A549 (cell line): ENCODE data around the gene SLIT1. TPM values are rescaled to one million over a fixed set of nuclear protein-coding genes. Genes with fewer than 3 reads are reported as not detected.

ENCODE experiments used
- ATAC-seq, 2 experiments: fragments of 200-7000 bp in 1 of 2; fragments of >200 bp in 1 of 2; cut with Nextera tagmentation in 1 of 2; cut with Tn5 transposase in 1 of 2; 3 replicates each; pipeline versions ENCODE4 v1.8.0 to v1.9.1; 2018 to 2020; ENCODE audit warnings: mild to moderate bottlenecking in 1 of 2, moderate library complexity in 1 of 2
- CTCF ChIA-PET: fragments of 300-600 bp; sonication (Branson Sonifier 250); formaldehyde crosslinking; extraction: SDS; loops from one replicate; lab custom pipeline; 2021; ENCODE audit warnings: antibody characterized with exemption, inconsistent platforms; lab: Yijun Ruan, JAX
- POLR2A ChIA-PET: fragments of 350-600 bp; formaldehyde crosslinking; extraction: SDS; loops from one replicate; lab custom pipeline; 2021; ENCODE audit warnings: antibody characterized with exemption, inconsistent platforms; lab: Yijun Ruan, JAX
- DNase-seq, 2 experiments: peaks; one replicate each; pipeline versions ENCODE4 v3.0.0 to v3.0.0-alpha.2; 2011 to 2016; ENCODE audit warnings: low read depth in 1 of 2, low spot score in 1 of 2
- FAIRE-seq: peaks from 2 replicates; lab custom pipeline; 2011; peaks lifted over from hg19 to GRCh38; lab: Jason Lieb, UNC
- H3K27ac ChIP-seq, 2 experiments: fragments of >200 bp; sonication (Bioruptor Twin); formaldehyde crosslinking; 3 replicates each; pipeline ENCODE4 v1.5.1; 2016 to 2017
- H3K4me1 ChIP-seq: fragments of >200 bp; sonication (Bioruptor Twin); formaldehyde crosslinking; 3 replicates; pipeline ENCODE4 v1.6.1; 2016
- H3K4me2 ChIP-seq: fragments of >200 bp; sonication (Bioruptor Twin); formaldehyde crosslinking; 3 replicates; pipeline ENCODE4 v1.6.1; 2016
- H3K4me3 ChIP-seq: fragments of >200 bp; sonication (Bioruptor Twin); formaldehyde crosslinking; 3 replicates; pipeline ENCODE4 v1.5.1; 2016
- H3K9me3 ChIP-seq: fragments of >200 bp; sonication (Bioruptor Twin); formaldehyde crosslinking; 3 replicates; pipeline ENCODE4 v1.6.1; 2016
- CBX2 ChIP-seq: fragments of 200-600 bp; sonication (generic); IDR thresholded peaks from 2 replicates; pipeline ENCODE4 v1.6.1; 2016; ENCODE audit warnings: low read depth, mild to moderate bottlenecking, borderline replicate concordance
- CEBPB ChIP-seq, 2 experiments: fragments of >200 bp in 1 of 2; sonication (Bioruptor Twin) in 1 of 2; formaldehyde crosslinking in 1 of 2; IDR thresholded peaks; 2 replicates each; pipeline ENCODE4 v1.6.1; 2012 to 2016
- EHMT2 ChIP-seq: fragments of 200-600 bp; sonication (generic); IDR thresholded peaks from 2 replicates; pipeline ENCODE4 v1.6.1; 2016; ENCODE audit warnings: antibody characterized with exemption, low read depth, mild to moderate bottlenecking, moderate library complexity
- EP300 ChIP-seq, 2 experiments: fragments of >200 bp; sonication (Bioruptor Twin); formaldehyde crosslinking; IDR thresholded peaks; 2 replicates in 1 of 2; 3 replicates in 1 of 2; pipeline ENCODE4 v1.6.1; 2016 to 2017
- FOSL2 ChIP-seq, 2 experiments: fragments of 450-650 bp in 1 of 2; fragments of >200 bp in 1 of 2; sonication (Bioruptor Twin) in 1 of 2; formaldehyde crosslinking; IDR thresholded peaks; 2 replicates each; pipeline versions ENCODE4 v1.5.0 to v1.6.1; 2016 to 2020; ENCODE audit warnings: mild to moderate bottlenecking in 1 of 2, moderate library complexity in 1 of 2
- GATA3 ChIP-seq: IDR thresholded peaks from 2 replicates; pipeline ENCODE4 v1.6.1; 2012; ENCODE audit warnings: borderline replicate concordance
- HDAC2 ChIP-seq: fragments of 200-600 bp; sonication (generic); IDR thresholded peaks from 2 replicates; pipeline ENCODE4 v1.6.1; 2016
- HOXA7 ChIP-seq: fragments of 250-450 bp; sonication (Bioruptor Pico); IDR thresholded peaks from 2 replicates; pipeline ENCODE4 v1.5.0; 2020; ENCODE audit warnings: mild to moderate bottlenecking, moderate library complexity
- HOXB13 ChIP-seq: fragments of 250-450 bp; sonication (Bioruptor Pico); IDR thresholded peaks from 2 replicates; pipeline ENCODE4 v1.5.0; 2020; ENCODE audit warnings: low read depth, mild to moderate bottlenecking, moderate library complexity
- KDM1A ChIP-seq: fragments of 200-600 bp; sonication (generic); IDR thresholded peaks from 2 replicates; pipeline ENCODE4 v1.6.1; 2016; ENCODE audit warnings: low read depth, mild to moderate bottlenecking
- MAFK ChIP-seq: fragments of 450-650 bp; IDR thresholded peaks from 2 replicates; pipeline ENCODE4 v1.6.1; 2014; ENCODE audit not compliant: partially characterized antibody
- MAZ ChIP-seq: fragments of 150-350 bp; IDR thresholded peaks from 2 replicates; pipeline ENCODE4 v1.6.1; 2014; ENCODE audit warnings: antibody characterized with exemption, low read depth, low read length, borderline replicate concordance
- PHF8 ChIP-seq: fragments of 200-600 bp; sonication (generic); IDR thresholded peaks from 2 replicates; pipeline ENCODE4 v1.6.1; 2016; ENCODE audit warnings: low read depth, mild to moderate bottlenecking, antibody characterized with exemption, moderate library complexity, borderline replicate concordance
- POLR2A ChIP-seq: IDR thresholded peaks from 2 replicates; pipeline ENCODE4 v1.6.1; 2012; ENCODE audit warnings: mild to moderate bottlenecking, low read length
- POLR2AphosphoS2 ChIP-seq: conservative IDR thresholded peaks from 2 replicates; pipeline ENCODE4 v1.6.1; 2012; ENCODE audit warnings: low read length, improper control_type of control experiment, inconsistent platforms
- RARB ChIP-seq: fragments of 250-450 bp; sonication (Bioruptor Pico); IDR thresholded peaks from 2 replicates; pipeline ENCODE4 v1.8.0; 2021; ENCODE audit warnings: mild to moderate bottlenecking, moderate library complexity
- REST ChIP-seq: fragments of 200-600 bp; sonication (generic); IDR thresholded peaks from 2 replicates; pipeline ENCODE4 v1.6.1; 2016; ENCODE audit warnings: antibody characterized with exemption, mild to moderate bottlenecking, moderate library complexity
- RNF2 ChIP-seq: fragments of 200-600 bp; sonication (generic); IDR thresholded peaks from 2 replicates; pipeline ENCODE4 v1.6.1; 2016; ENCODE audit warnings: low read depth, mild to moderate bottlenecking, antibody characterized with exemption, moderate library complexity, borderline replicate concordance
- ZFP36 ChIP-seq: fragments of 450-650 bp; IDR thresholded peaks from 2 replicates; pipeline ENCODE4 v1.6.1; 2014; ENCODE audit warnings: borderline replicate concordance; ENCODE audit not compliant: partially characterized antibody
- ZSCAN20 ChIP-seq: fragments of 250-450 bp; sonication (Bioruptor Pico); IDR thresholded peaks from 2 replicates; pipeline ENCODE4 v1.8.0; 2022; ENCODE audit warnings: mild to moderate bottlenecking, moderate library complexity
- WGBS: methylation state at CpG from one replicate; pipeline ENCODE4 v1.1.6; 2017; ENCODE audit errors: missing lambda C conversion rate; 5-methylcytosine and 5-hydroxymethylcytosine counted together
- polyA plus RNA-seq, 4 experiments: library from polyadenylated mRNA; depleted of rRNA in 3 of 4; stranded (reverse); fragments of >200 nt; fragmentation: RNase III in 1 of 4; extraction: RNeasy Plus Mini Kit Qiagen cat#74134 plus additional on column Dnase treatment in 1 of 4; gene quantifications; 2 replicates in 3 of 4; 3 replicates in 1 of 4; pipeline ENCODE4 v1.2.3, GENCODE V29; 2011 to 2017
- TF ChIP-seq, protein P1 (sequence below): IDR thresholded peaks from 2 replicates; pipeline ENCODE4 v1.6.1; 2012; ENCODE audit warnings: low read depth, borderline replicate concordance
- TF ChIP-seq, protein P2 (sequence below): IDR thresholded peaks from 2 replicates; pipeline ENCODE4 v1.6.1; 2012

SLIT1 gene
- polyA plus RNA-seq, 2 of the 4 experiments (the other 2 are of a cell fraction) = 0.05 to 0.09 TPM

GRCh38 chr10:97200616-97201015 lies 14.9 kb upstream of the SLIT1 start:
- no peak overlapping the region for H3K4me2 ChIP-seq
- DNase-seq = no peak
- no peak for ATAC-seq
- H3K4me1 ChIP-seq = no peaks in the 10 kb centered on the region
- H3K27ac ChIP-seq = no peak overlapping the region
- FAIRE-seq = no peak
- H3K9me3 ChIP-seq = no peaks in the 10 kb centered on the region
- TF ChIP-seq HOXB13 (no peak), CEBPB (IDR thresholded peaks at IDR 0.05) (no peak), MAFK (no peak), HOXA7 (no peak), POLR2A (no peak), GATA3 (no peak), KDM1A (no peak)
- TF ChIP-seq, protein P1, sequence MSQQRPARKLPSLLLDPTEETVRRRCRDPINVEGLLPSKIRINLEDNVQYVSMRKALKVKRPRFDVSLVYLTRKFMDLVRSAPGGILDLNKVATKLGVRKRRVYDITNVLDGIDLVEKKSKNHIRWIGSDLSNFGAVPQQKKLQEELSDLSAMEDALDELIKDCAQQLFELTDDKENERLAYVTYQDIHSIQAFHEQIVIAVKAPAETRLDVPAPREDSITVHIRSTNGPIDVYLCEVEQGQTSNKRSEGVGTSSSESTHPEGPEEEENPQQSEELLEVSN = no peak
- CTCF ChIA-PET = interaction anchor here (1.2 to 32.0 kb wide), 6 partner anchors 8 to 163 kb away, joined by 3 to 779 read pairs (median 98); partner anchors contain the start of gene SLIT1
- WGBS = 39% methylated on average over 6 of the region's 6 CpGs
- POLR2A ChIA-PET = no interaction called here
- no peak overlapping the region for H3K4me3 ChIP-seq

GRCh38 chr10:97199152-97199551 lies 13.4 kb upstream of the SLIT1 start:
- POLR2A ChIA-PET = no interaction called here
- CTCF ChIA-PET = interaction anchor here (1.7 to 32.0 kb wide), 6 partner anchors 10 to 824 kb away, joined by 3 to 779 read pairs (median 98); partner anchors contain the start of gene SLIT1
- Histone ChIP-seq H3K27ac (no peak overlapping the region), H3K9me3 (no peaks in the 10 kb centered on the region), H3K4me1 (no peaks in the 10 kb centered on the region), H3K4me2 (no peak overlapping the region), H3K4me3 (no peak overlapping the region)
- ATAC-seq (no peak), FAIRE-seq (no peak), DNase-seq (no peak)
- 91% methylated on average over 3 of the region's 3 CpGs for WGBS
- TF ChIP-seq MAZ (no peak), PHF8 (no peak), REST (no peak), CBX2 (no peak), HDAC2 (no peak), RARB (CRISPR knock-in tag) (no peak), GATA3 (no peak), ZSCAN20 (no peak), HOXA7 (no peak), EP300 (IDR thresholded peaks at IDR 0.05) (no peak), RNF2 (no peak), POLR2AphosphoS2 (no peak), HOXB13 (no peak), FOSL2 (IDR thresholded peaks at IDR 0.05) (no peak), FOSL2 (CRISPR knock-in tag; IDR thresholded peaks at IDR 0.05) (no peak), EHMT2 (no peak), ZFP36 (no peak)
- TF ChIP-seq, protein P2, sequence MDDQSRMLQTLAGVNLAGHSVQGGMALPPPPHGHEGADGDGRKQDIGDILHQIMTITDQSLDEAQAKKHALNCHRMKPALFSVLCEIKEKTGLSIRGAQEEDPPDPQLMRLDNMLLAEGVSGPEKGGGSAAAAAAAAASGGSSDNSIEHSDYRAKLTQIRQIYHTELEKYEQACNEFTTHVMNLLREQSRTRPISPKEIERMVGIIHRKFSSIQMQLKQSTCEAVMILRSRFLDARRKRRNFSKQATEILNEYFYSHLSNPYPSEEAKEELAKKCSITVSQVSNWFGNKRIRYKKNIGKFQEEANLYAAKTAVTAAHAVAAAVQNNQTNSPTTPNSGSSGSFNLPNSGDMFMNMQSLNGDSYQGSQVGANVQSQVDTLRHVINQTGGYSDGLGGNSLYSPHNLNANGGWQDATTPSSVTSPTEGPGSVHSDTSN = no peak
- TF ChIP-seq, all 56 proteins: peak for 0
